T-helper 22 cell (primary cell): ENCODE measurements around the gene POFUT2.

Experiments
- DNase-seq: peaks from one replicate; pipeline ENCODE4 v3.0.0-alpha.2; 2020; ENCODE audit warnings: low read depth

POFUT2 gene

DNA sequence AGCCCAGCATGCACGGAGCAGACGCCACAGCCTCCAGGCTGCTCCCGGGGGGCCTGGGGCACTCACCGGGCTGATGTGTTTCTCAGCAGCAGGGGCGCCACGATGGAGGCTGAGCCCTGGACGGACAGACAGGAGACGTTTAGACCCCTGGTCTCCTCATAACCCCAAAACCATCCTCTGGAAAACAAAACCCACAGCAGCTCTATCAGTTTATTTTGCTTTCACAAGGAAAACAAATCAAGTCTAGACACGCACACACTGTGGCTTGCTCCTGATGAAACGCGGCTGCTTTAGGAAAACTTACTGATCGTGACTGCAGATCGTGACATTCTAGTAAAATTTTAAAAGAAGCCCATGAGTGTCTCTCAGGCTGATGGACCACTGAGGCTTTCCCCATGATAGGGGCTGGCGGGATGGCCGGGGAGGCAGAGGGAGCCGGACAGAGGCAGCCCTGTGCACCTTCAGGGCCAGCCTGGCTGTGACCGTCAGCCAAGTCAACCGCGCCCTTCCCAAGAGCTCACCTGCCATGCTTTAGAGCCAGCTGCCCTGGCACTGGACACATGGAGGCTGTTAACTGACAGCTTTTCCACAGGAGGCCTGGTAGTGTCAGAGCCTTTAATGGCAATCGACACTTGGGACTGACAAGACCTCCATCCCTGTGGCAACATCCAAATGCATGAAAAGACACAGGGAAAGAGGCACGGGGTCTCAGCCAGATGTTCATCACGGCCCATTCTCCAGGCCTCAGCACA lies 5.2 kb downstream of the POFUT2 start:
- DNase-seq, result no peak

DNA sequence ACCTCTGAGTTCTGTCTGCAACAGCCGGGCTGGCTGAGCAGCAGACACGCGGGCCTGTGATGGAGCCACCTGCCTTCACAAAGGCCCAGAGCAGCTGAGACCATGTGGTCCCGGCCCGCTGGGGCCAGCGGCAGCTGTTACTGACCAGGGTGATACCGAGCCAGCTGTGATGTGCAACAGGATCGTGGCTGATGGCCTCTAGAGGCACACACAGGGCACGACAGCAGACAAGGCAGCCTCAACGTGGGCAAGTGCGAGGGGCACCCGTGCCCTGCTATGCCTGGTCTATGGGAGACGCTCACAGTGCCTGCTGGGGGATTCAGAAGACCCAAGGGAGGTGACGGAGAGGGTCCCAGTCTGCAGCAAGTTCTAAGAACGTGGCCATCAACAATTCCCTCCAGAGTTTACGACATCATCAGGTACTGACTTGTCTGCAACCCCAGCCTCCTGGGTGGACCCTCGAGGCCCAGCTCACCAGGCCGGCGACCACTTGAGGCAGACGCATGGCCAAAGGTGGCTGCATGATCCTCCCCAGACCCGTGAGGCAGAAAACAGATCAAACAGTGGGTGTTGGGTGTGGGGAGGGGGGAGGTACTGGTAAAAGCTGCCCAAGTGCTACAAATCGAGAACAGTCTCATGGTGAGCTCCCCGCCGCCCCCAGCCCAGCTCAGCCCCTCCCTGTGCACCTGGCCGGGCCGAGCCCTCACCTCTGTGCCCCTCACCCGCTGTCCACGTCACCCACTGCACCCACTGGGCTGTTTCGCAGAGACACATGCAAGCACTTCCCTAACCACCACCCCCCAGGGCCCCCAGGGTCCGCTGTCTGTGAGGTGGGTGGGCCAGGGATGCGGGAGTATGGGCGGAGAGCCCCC lies 6.0 kb downstream of the POFUT2 start:
- DNase-seq, result no peak

DNA sequence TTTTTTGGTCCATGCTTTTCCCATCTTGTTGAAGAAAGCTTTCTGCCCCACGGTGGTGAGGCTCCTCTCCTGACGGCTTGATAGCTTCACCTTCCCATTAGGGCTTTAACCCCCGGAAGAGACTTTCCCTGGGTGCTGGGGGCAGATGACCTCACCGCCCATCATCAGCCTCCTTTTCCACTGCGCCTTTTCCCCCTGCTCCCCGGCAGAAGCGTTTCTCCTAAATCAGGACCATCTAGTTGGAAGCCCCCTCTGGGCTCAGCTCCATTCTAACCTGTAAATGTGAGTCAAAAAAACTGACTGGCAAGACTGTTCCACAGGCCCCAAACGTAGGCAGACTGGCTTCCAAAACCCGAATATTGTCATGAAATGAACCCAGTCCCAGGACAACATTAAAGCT lies 6.7 kb downstream of the POFUT2 start:
- DNase-seq, result no peak

DNA sequence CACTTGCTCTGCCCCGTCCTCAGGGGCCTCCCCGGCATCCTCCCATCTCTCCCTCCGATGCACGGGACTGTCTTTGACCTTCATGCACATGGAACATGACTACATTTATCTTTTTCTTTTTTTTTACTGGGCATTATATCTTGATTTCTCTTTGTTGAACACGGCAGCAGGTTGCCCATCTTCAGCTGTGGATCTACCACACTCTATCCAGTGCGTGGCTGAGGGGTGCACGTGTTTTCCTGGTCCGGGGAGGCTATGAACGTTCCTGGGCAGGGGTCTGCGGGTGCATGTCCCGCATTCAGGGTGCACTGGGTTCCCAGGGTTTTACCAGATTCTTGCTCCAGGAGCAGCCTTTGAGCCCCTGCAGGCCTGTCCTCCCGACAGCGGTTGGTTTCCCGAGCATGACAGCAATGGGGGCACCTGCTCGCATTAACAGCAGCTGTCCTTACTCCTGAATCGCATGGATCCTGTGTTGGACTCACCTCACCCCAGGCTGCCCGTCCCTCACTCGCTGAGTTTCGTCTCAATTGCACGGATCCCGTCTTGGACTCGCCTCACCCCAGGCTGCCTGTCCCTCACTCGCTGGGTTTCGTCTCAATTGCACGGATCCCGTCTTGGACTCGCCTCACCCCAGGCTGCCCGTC lies 7.4 kb downstream of the POFUT2 start:
- no peak for DNase-seq

DNA sequence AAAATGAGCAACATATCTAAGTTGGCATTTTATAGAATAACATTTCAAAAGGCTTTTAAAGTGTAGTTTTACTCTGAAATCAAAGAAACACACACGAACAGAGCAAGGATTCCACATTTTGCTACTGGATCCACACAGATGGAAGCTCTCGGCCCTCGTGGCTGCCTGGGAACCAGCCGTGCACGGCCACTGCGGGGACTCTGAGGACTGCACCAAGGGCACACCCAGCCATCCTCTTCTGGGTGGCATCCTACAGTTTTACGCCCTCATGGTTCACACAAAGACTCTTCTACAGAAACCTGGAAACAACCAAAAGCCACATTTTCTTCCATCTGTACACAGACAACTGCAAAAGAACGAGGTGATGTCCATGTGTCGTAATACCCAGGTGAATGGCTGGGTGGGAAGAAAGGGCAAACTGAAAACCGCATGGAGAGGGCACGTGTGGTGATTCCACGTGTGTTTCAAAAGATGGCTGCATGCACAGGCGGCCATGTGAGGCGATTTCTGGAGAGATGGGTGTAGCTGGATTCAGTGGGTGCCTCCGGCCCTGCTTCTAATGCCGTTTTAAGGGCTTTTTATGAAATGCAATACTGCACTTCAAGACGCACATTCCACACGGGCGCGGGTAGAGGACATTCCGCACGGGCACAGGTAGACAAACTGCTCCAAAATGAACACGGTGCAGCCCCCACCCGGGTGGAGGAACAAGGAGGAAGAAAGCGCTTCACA lies 8.1 kb downstream of the POFUT2 start:
- no peak for DNase-seq

DNA sequence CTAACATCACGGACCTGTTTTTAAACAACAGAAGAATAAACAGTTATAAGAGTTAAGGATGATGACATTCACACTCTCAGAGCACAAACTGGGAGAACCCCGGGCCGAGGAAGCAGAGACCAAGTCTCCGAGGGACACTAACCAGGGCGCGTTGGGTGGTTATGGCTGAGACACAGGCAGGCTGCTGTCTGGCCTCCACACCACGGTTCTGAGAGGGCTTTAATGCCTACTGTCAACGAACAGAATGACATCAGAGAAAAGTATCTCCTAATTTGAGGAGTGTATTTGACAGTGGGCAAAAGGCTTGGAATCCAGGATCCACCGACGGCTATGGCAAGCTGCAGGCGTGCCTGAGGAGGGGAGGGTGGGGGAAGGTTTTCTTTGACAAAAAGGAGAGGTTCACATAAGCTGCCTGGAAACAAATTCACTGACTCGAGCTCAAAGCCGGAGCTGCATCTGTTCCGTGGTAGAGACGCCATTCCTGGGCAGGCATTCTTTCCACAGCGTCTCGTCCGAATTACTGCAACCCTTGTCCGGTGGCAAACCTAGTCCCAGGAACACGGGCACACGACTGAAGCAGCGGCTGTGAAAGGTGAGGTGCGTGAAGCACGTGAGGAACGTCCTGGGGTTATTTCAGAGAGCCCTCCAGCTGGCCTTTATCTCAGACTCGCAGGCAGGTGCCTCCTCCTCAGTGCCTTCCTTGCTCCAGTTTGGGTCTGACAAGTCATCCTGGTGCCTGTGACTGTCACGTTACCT lies 9.4 kb downstream of the POFUT2 start:
- no peak for DNase-seq

GRCh38 chr21:45277101-45278045 lies 10.3 kb downstream of the POFUT2 start:
- no peak for DNase-seq

DNA sequence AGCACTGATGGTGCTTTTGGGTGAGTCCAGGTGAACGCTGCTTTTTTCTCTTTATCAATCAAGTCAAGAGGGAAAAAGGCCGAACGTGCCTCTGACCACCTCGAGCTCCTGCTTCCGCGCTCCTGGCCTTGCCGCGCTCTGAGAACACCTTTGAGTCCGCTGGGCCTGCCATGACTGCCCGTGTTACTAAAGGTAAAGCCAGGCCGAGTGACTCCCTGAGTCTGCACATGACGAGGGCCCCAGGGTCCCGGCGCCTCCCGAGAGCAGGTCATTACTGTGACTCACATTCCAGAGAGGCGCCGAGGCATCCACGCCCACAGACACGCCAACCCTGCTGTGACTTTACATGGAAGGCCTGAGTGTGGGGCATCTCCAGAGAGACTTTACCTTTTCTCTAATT lies 11.1 kb downstream of the POFUT2 start:
- no peak for DNase-seq

- no peak for DNase-seq
These were observed 17.3 kb downstream of the POFUT2 start for GRCh38 chr21:45270306-45270821.

- DNase-seq, result no peak
These were observed 17.8 kb downstream of the POFUT2 start for GRCh38 chr21:45269861-45270260.

- DNase-seq, result no peak
These were observed 20.3 kb downstream of the POFUT2 start for GRCh38 chr21:45267390-45267760.

- DNase-seq, result no peak
These were observed 20.9 kb downstream of the POFUT2 start for GRCh38 chr21:45266518-45267389.

GRCh38 chr21:45265721-45266517 lies 21.8 kb downstream of the POFUT2 start:
- DNase-seq, result no peak

- no peak for DNase-seq
These were observed 22.7 kb downstream of the POFUT2 start for GRCh38 chr21:45264912-45265515.

DNA sequence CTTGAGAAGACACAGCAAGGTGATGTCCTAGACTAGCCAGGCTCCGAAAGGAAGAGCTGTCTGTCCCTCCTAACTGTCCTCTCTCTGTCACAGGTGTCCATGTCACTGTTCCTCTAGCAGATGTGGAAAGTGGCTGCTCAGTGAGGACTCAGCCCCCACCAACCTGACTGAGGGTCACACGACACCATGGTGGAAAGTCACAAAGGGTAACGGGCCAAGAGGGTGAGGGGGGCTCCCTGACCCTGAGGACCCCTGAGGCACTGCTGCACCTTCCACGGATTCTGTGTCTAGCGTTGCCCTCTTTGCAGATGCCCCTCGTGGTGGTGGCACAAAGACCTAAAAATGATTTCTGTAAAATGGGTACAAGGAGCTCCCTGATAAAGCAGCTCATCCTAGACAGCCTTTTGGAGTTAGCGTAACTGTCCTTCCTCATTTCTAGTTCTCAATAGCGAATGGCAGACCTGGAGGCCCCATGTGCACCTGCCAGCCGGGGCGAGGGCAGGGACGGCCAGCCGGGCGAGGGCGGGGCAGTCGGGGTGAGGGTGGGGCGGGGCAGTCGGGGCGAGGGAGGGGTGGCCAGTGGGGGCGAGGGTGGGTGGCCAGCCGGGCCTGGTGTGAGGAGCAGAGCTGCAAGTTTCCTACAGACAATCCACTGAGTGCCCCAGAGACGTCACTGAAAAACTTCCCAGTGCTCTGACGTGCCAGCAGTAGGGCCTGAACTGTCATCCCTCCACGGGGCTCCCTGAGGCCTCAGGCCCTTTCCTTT lies 23.4 kb downstream of the POFUT2 start:
- DNase-seq, result no peak

GRCh38 chr21:45263534-45263933 lies 24.2 kb downstream of the POFUT2 start:
- DNase-seq, result no peak

DNA sequence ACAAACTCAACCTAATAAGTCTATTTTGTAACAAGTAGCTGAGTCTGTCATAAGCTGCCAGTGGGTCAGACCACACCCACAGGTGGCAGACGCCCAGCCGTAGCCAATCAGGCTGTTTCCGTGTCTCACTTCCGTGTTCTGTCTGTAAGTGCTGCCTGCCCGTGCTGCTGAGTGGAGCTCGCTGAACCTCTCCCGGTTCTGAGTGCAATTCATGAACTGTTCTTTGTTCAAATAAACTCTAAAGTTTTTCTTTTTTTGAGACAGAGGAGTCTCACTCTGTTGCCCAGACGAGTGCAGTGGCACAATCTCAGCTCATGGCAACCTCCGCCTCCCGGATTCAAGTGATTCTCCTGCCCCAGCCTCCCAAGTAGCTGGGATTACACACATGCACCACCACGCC lies 25.1 kb downstream of the POFUT2 start:
- DNase-seq, result no peak
